Activated CD4-positive, CD25-positive, alpha-beta regulatory T cell treated with anti-CD3 and anti-CD28 coated beads, Interleukin-2, amount 50 U/mL, for 72 hours (primary cell): ENCODE measurements around the gene GLOD4.
"Not testable (repeated sequence)": the region's sequence is repeated elsewhere in the genome, so short reads cannot be mapped to it uniquely, and the experiment has no call there.

ENCODE experiments used
- DNase-seq: peaks from one replicate; pipeline ENCODE4 v3.0.0; 2021

The GLOD4 gene

GRCh38 chr17:781805-782731, at the start of gene GLOD4, which contains the start of gene MRM3:
GLOD4 (minus strand) TSS chr17:782280; CDS start chr17:782255, 25 bp downstream.
MRM3 (plus strand) TSS chr17:782353; CDS start chr17:782379, 26 bp downstream.
- peak; percentile 98 for DNase-seq

- no peak for DNase-seq
Observed at GRCh38 chr17:830950-831349, 48.9 kb upstream of the GLOD4 start.

- no peak for DNase-seq
Observed at GRCh38 chr17:830381-830780, 48.3 kb upstream of the GLOD4 start.

GRCh38 chr17:829614-830013, 47.5 kb upstream of the GLOD4 start:
- not testable (repeated sequence) for DNase-seq

GRCh38 chr17:828761-829160, 46.7 kb upstream of the GLOD4 start:
- DNase-seq = no peak

GRCh38 chr17:826778-827177, 44.7 kb upstream of the GLOD4 start:
- no peak for DNase-seq

GRCh38 chr17:825216-825615, 43.1 kb upstream of the GLOD4 start:
- no peak for DNase-seq

GRCh38 chr17:824378-824777, 42.3 kb upstream of the GLOD4 start:
- no peak for DNase-seq

- DNase-seq = no peak
Observed at GRCh38 chr17:823501-823902, 41.4 kb upstream of the GLOD4 start.

- no peak for DNase-seq
Observed at GRCh38 chr17:819251-819650, 37.2 kb upstream of the GLOD4 start.

GRCh38 chr17:814371-814770, 32.3 kb upstream of the GLOD4 start:
- DNase-seq = no peak

- no peak for DNase-seq
Observed at GRCh38 chr17:812638-813204, 30.6 kb upstream of the GLOD4 start.

GRCh38 chr17:811051-811784, 29.1 kb upstream of the GLOD4 start:
- DNase-seq = no peak

- DNase-seq = no peak
Observed at GRCh38 chr17:807523-808294, 25.6 kb upstream of the GLOD4 start.

- no peak for DNase-seq
Observed at GRCh38 chr17:806781-807522, 24.9 kb upstream of the GLOD4 start.

- DNase-seq = no peak
Observed at GRCh38 chr17:806346-806745, 24.3 kb upstream of the GLOD4 start.

GRCh38 chr17:805886-806285, 23.8 kb upstream of the GLOD4 start:
- DNase-seq = not testable (repeated sequence)

- no peak for DNase-seq
Observed at GRCh38 chr17:804541-805435, 22.7 kb upstream of the GLOD4 start.

GRCh38 chr17:802901-803881, 21.1 kb upstream of the GLOD4 start:
- no peak for DNase-seq

GRCh38 chr17:802481-802880, 20.4 kb upstream of the GLOD4 start:
- no peak for DNase-seq
